Stimulated activated CD4-positive, alpha-beta T cell treated with anti-CD3 and anti-CD28 coated beads, Interleukin-15, amount 100 ng/mL, for 1 hour (primary cell): Measurements from ENCODE around the gene SEZ6.

Experiments used
- DNase-seq, 2 donors: peaks; one replicate each; pipeline ENCODE4 v3.0.0-alpha.2; 2020; ENCODE audit warnings: low read depth in 1 of 2, low spot score in 1 of 2

SEZ6 gene

DNA sequence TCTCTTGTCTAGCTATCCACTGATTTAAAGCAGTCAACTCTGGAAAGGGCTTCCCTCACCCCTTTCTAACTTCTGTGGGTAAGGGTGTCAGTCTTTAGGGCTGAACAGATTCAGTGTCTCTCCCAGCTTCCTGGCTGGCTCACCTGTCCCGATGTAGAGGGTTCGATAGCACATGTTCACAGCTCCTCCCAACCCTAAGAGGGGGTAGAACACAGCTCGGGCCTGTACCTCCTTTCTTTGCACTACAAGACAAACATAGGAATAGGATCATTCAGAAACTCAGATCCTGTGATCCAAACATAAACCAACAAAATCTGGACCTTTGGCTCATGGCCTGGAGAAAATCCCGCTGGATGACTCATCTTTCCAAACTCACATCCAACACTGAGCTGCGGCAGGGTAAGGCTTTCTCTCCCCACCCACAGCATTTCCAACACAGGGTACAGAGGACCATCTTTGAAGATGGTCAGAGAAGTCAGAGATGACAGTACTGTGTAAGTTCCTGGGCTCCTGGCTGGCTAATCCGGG, 97.1 kb downstream of the SEZ6 start:
- no peak for DNase-seq

DNA sequence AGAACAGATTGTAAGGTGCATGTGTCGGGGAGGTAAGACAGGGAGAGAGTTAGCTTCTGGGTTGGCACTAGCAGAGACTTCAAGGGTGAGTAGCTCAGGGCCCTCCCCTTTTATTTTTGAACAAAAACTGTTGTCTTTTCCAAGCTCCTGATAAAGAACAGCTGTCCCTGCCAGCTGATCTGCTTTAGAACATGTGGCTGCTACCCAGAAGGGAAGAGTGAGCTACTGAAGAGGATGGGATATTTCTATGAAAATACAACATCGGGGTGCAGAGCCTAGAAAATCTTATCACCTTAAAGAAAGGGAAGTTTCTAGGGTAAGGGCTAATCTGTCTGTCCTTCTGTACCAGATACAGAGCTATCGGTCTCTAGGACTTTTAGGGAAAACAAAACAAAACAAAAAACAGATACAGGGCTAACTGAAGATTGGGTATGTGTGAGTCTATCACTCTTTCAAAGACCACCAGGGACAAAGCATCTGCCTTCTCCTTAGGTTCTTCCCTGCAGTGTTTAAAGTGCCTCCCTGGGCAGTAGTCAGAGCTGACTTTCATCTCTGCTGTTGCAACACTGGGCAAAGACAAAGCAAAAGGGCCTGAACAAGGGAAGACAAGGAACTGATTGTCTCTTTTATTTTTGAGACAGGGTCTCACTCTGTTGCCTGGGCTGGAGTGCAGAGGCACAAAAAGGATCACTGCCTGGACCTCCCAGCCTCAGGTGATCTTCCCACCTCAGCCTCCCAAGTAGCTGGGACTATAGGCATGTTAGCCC, 97.9 kb downstream of the SEZ6 start:
- DNase-seq, result no peak

DNA sequence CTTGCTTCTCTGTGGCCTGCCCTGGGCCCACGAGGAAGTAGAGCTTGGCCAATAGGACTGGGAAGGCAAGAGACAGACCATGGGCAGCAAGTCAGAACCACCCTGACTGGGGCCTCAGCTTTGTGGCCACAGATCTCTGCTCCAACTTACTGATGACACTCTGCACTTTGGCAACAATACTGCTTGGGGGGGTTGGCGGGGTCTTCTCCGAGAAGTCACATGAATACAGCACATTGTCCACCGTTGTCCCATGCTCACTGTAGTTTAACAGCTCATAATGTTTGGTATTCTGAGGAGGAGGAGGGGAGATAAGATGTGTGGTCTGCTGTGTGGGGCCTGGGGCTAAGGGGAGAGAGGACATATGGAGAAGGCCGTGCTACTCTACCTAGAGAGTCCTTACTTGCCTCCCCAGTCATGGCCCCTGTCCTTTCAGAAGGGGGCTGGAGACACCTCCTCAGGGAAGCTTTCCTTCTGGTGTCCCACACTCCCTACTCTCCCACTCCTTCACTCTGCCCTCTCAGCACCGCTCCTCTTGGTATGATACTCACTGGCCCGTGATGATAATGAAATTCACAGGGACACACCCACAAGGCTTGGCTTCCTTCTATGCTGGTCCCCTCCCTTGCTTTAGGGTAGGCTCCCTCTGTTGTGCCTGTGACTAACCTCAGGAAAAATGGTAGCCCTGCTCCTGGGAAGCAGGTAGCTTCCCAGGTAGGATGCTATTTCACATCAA, 99.0 kb downstream of the SEZ6 start:
- DNase-seq, result no peak

DNA sequence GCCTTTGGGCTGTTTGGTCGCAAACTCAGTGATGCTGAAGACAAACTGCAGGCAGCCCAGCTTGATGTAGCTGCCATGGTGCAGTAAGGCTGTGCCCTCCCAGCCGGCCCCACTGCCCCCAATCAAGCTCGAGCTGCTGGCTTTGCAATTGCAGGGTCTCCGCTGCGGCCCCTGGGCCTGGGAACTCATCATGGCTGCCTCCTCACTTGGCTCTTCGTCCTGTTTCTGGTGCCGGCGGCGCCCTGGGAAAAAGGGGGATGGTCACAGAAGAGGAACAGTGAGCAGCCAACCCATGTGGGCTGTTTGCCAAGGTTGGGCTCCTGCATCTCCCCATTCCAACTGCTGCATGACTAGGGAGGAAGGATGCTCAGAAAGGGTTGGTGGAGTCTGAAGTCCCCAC, 99.6 kb downstream of the SEZ6 start:
- DNase-seq, result no peak
